Measurements from ENCODE around the gene FUT7.

Gene FUT7

GRCh38 chr9:137046088-137046787 is 14.3 kb upstream of the FUT7 start, which contains the start of gene NPDC1:
Gene NPDC1, minus strand, starts transcription at chr9:137046177. Its CDS starts 188 bp downstream, at chr9:137045989.
- Mint-ChIP-seq H3K36me3 (ENCODE audit: low read depth) (no peaks in the 10 kb centered on the region), H3K27me3 (peaks cover 52% of the 10 kb centered on the region), H3K9me3 (no peaks in the 10 kb centered on the region), H3K4me3 (peak within 1 kb of the TSS; percentile 49), H3K4me1 (peaks cover 20% of the 10 kb centered on the region), H3K27ac (no peak within 1 kb of the TSS)
- DNase-seq (peak; percentile 91), ATAC-seq (peak; percentile 72)

GRCh38 chr9:137045294-137046087 is 13.6 kb upstream of the FUT7 start:
- Mint-ChIP-seq H3K4me3 (peak overlapping the region; percentile 49), H3K27me3 (peaks cover 45% of the 10 kb centered on the region), H3K9me3 (no peaks in the 10 kb centered on the region), H3K4me1 (peaks cover 20% of the 10 kb centered on the region), H3K36me3 (ENCODE audit: low read depth) (no peaks in the 10 kb centered on the region), H3K27ac (no peak overlapping the region)
- DNase-seq (peak; percentile 32), ATAC-seq (no peak)

- H3K4me3 Mint-ChIP-seq, result peak overlapping the region; percentile 49
- no peak for ATAC-seq
- peaks cover 20% of the 10 kb centered on the region for H3K4me1 Mint-ChIP-seq
- no peak overlapping the region for H3K27ac Mint-ChIP-seq
- no peaks in the 10 kb centered on the region for H3K36me3 Mint-ChIP-seq (ENCODE audit: low read depth)
- H3K9me3 Mint-ChIP-seq, result no peaks in the 10 kb centered on the region
- peaks cover 39% of the 10 kb centered on the region for H3K27me3 Mint-ChIP-seq
- no peak for DNase-seq
Observed at GRCh38 chr9:137044502-137045177, 12.8 kb upstream of the FUT7 start.

GRCh38 chr9:137044037-137044436 is 12.1 kb upstream of the FUT7 start:
- H3K4me1 Mint-ChIP-seq, result peaks cover 20% of the 10 kb centered on the region
- no peak overlapping the region for H3K27ac Mint-ChIP-seq
- H3K9me3 Mint-ChIP-seq, result no peaks in the 10 kb centered on the region
- no peak overlapping the region for H3K4me3 Mint-ChIP-seq
- ATAC-seq (no peak), DNase-seq (no peak)
- peaks cover 36% of the 10 kb centered on the region for H3K27me3 Mint-ChIP-seq
- H3K36me3 Mint-ChIP-seq (ENCODE audit: low read depth), result no peaks in the 10 kb centered on the region

DNA sequence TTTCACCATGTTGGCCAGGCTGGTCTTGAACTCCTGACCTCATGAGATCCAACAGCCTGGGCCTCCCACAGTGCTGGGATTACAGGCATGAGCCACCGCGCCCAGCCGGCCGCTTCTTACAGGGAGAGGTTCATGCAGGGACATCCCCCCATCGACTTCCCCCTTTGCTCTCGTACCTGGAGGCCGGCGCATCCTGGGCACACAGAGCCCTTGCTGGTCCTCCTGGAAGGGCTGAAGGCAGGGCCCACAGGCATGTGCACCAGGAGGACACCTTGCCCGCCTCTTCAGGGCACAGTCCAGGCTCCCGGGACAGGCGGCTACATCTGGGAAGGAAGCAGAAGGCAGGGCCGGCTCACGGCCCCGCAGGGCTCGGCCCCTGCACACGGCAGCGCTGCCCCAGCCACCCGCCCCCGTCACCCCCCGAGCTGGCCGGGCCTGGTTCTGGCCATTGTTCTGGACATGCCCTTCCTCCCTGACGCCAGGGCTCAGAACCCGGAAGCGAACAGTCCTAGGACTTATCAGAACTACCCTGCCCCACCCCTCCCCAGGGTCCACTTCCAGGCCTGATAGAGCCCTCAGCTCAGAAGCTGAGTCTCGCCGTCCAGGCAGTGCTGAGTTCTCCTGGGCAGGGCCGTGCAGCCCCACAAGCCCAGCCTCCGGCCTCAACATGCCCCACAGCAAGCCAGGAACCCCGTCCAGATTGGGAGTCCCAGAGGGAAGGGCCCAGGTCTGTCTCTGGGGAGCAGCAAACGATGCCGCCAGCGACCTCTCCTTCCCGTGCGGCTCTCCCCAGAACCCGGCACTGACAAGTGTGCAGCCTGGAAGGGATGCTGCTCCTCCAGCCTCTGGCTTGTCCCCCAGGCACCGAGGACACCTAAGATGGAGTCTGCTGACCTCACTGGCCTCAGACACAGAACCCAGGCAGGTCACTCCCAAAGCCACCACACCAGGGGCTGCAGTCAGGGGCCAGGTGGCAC is 11.2 kb upstream of the FUT7 start:
- Mint-ChIP-seq H3K4me3 (no peak overlapping the region), H3K9me3 (no peaks in the 10 kb centered on the region), H3K4me1 (peaks cover 20% of the 10 kb centered on the region), H3K27me3 (peaks cover 34% of the 10 kb centered on the region), H3K36me3 (ENCODE audit: low read depth) (no peaks in the 10 kb centered on the region), H3K27ac (no peak overlapping the region)
- ATAC-seq, result no peak
- no peak for DNase-seq

GRCh38 chr9:137041124-137041523 is 9.2 kb upstream of the FUT7 start:
- Mint-ChIP-seq H3K36me3 (ENCODE audit: low read depth) (no peaks in the 10 kb centered on the region), H3K9me3 (no peaks in the 10 kb centered on the region), H3K27ac (no peak overlapping the region), H3K4me3 (no peak overlapping the region), H3K4me1 (peaks cover 16% of the 10 kb centered on the region), H3K27me3 (peaks cover 19% of the 10 kb centered on the region)
- ATAC-seq, result no peak
- DNase-seq, result no peak

GRCh38 chr9:137040568-137040967 is 8.7 kb upstream of the FUT7 start:
- ATAC-seq (no peak), DNase-seq (no peak)
- Mint-ChIP-seq H3K27me3 (peaks cover 19% of the 10 kb centered on the region), H3K4me3 (no peak overlapping the region), H3K9me3 (no peaks in the 10 kb centered on the region), H3K27ac (no peak overlapping the region), H3K36me3 (ENCODE audit: low read depth) (no peaks in the 10 kb centered on the region), H3K4me1 (peaks cover 16% of the 10 kb centered on the region)

GRCh38 chr9:137039611-137040366 is 7.9 kb upstream of the FUT7 start:
- ATAC-seq, result no peak
- Mint-ChIP-seq H3K27me3 (peaks cover 14% of the 10 kb centered on the region), H3K4me3 (no peak overlapping the region), H3K27ac (no peak overlapping the region), H3K4me1 (peaks cover 17% of the 10 kb centered on the region), H3K36me3 (ENCODE audit: low read depth) (no peaks in the 10 kb centered on the region), H3K9me3 (no peaks in the 10 kb centered on the region)
- no peak for DNase-seq

- no peak overlapping the region for H3K27ac Mint-ChIP-seq
- H3K4me1 Mint-ChIP-seq, result peaks cover 13% of the 10 kb centered on the region
- H3K27me3 Mint-ChIP-seq, result peaks cover 7% of the 10 kb centered on the region
- no peak for DNase-seq
- no peaks in the 10 kb centered on the region for H3K36me3 Mint-ChIP-seq (ENCODE audit: low read depth)
- no peaks in the 10 kb centered on the region for H3K9me3 Mint-ChIP-seq
- no peak for ATAC-seq
- H3K4me3 Mint-ChIP-seq, result no peak overlapping the region
Observed at GRCh38 chr9:137038916-137039315, 7.0 kb upstream of the FUT7 start.

- no peaks in the 10 kb centered on the region for H3K9me3 Mint-ChIP-seq
- H3K4me3 Mint-ChIP-seq, result no peak overlapping the region
- no peaks in the 10 kb centered on the region for H3K36me3 Mint-ChIP-seq (ENCODE audit: low read depth)
- peaks cover 20% of the 10 kb centered on the region for H3K4me1 Mint-ChIP-seq
- no peak overlapping the region for H3K27ac Mint-ChIP-seq
- no peak for ATAC-seq
- H3K27me3 Mint-ChIP-seq, result peaks cover 2% of the 10 kb centered on the region
- no peak for DNase-seq
Observed at GRCh38 chr9:137037483-137037882, 5.6 kb upstream of the FUT7 start.

- no peak for ATAC-seq
- H3K27me3 Mint-ChIP-seq, result peaks cover 2% of the 10 kb centered on the region
- no peak overlapping the region for H3K27ac Mint-ChIP-seq
- peaks cover 22% of the 10 kb centered on the region for H3K4me1 Mint-ChIP-seq
- no peaks in the 10 kb centered on the region for H3K36me3 Mint-ChIP-seq (ENCODE audit: low read depth)
- no peak for DNase-seq
- no peak overlapping the region for H3K4me3 Mint-ChIP-seq
- no peaks in the 10 kb centered on the region for H3K9me3 Mint-ChIP-seq
Observed at GRCh38 chr9:137037035-137037434, 5.1 kb upstream of the FUT7 start.

GRCh38 chr9:137035937-137036336 is 4.0 kb upstream of the FUT7 start:
- H3K27me3 Mint-ChIP-seq, result no peaks in the 10 kb centered on the region
- H3K36me3 Mint-ChIP-seq (ENCODE audit: low read depth), result no peaks in the 10 kb centered on the region
- no peak overlapping the region for H3K4me3 Mint-ChIP-seq
- H3K9me3 Mint-ChIP-seq, result no peaks in the 10 kb centered on the region
- DNase-seq (no peak), ATAC-seq (no peak)
- peaks cover 25% of the 10 kb centered on the region for H3K4me1 Mint-ChIP-seq
- H3K27ac Mint-ChIP-seq, result no peak overlapping the region

DNA sequence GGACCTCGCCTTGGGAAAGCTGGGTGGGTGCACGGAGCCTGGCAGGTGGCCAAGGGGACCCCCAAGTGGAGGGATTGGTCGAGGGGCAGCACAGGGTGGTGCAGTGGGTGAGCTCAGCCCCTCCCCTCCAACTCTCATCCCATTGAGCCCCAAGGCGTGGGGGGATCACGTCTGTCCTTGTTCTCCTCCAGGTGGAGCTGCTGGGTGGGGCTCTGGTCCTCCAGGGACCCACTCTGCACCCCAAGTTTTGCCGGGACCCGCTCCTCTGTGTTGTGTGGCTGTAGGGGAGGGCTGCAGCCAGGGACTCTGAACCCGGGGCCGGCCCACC is 3.6 kb upstream of the FUT7 start:
- Mint-ChIP-seq H3K27ac (no peak overlapping the region), H3K4me3 (no peak overlapping the region), H3K4me1 (peaks cover 30% of the 10 kb centered on the region), H3K36me3 (ENCODE audit: low read depth) (no peaks in the 10 kb centered on the region), H3K27me3 (no peaks in the 10 kb centered on the region), H3K9me3 (no peaks in the 10 kb centered on the region)
- DNase-seq (no peak), ATAC-seq (no peak)

Data from activated naive CD8-positive, alpha-beta T cell treated with anti-CD3 and anti-CD28 coated beads, Interleukin-2, amount 50 U/mL, for 24 hours (primary cell).